GM19025 (cell line): ENCODE results near the gene KLHL11.

ENCODE experiments used
- ATAC-seq: cut with Tn5 transposase; IDR thresholded peaks from one replicate; pipeline ENCODE4 v1.9.1; 2021; ENCODE audit warnings: mild to moderate bottlenecking, low read depth, moderate library complexity; ENCODE audit not compliant: unreplicated experiment

The KLHL11 gene, protein sequence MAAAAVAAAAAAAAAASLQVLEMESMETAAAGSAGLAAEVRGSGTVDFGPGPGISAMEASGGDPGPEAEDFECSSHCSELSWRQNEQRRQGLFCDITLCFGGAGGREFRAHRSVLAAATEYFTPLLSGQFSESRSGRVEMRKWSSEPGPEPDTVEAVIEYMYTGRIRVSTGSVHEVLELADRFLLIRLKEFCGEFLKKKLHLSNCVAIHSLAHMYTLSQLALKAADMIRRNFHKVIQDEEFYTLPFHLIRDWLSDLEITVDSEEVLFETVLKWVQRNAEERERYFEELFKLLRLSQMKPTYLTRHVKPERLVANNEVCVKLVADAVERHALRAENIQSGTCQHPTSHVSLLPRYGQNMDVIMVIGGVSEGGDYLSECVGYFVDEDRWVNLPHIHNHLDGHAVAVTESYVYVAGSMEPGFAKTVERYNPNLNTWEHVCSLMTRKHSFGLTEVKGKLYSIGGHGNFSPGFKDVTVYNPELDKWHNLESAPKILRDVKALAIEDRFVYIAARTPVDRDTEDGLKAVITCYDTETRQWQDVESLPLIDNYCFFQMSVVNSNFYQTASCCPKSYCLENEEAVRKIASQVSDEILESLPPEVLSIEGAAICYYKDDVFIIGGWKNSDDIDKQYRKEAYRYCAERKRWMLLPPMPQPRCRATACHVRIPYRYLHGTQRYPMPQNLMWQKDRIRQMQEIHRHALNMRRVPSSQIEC

DNA sequence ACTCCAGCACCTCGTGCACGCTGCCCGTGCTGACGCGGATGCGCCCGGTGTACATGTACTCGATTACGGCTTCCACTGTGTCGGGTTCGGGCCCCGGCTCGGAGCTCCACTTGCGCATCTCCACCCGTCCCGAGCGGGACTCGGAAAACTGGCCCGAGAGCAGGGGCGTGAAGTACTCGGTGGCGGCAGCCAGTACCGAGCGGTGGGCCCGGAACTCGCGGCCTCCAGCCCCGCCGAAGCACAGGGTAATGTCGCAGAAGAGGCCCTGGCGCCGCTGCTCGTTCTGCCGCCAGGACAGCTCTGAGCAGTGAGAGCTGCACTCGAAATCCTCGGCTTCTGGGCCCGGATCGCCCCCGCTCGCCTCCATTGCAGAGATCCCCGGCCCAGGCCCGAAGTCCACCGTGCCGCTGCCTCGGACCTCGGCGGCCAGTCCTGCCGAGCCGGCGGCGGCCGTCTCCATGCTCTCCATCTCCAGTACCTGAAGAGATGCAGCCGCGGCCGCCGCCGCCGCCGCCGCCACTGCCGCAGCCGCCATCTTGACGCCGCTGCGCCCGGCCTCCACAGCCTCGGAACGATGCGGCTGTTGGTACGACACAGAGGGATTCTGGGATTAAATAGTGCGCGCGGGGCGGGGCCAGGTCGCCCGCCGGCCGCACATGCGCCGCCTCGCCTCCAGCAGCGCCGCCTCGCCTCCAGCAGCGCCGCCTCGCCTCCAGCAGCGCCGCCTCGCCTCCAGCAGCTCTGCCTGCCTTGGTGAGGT is at the start of gene KLHL11:
KLHL11 (minus strand) TSS at position 588 of the 760 bp plus-strand sequence; CDS start at position 535, 53 bp downstream.
- peak; percentile 87 for ATAC-seq

DNA sequence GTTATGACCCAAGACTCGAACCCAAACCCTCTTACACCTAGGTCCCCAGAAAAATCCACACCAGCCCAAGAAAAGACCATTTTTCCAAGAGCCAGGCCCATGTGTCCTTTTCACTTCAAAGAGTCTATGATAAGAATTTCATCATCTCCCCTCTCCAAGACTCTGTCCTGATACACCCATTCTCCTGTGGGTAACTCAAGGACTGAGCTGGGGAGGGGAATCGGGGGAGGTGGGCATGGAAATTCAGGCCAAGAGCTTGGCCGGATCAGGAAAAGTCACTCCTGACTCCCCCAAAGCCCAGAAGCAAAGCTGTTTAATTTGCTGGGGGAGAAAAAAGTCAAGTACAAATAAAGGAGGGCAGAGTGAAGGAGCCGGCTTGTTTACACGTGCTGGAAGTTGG is 49.8 kb upstream of the KLHL11 start:
- no peak for ATAC-seq

DNA sequence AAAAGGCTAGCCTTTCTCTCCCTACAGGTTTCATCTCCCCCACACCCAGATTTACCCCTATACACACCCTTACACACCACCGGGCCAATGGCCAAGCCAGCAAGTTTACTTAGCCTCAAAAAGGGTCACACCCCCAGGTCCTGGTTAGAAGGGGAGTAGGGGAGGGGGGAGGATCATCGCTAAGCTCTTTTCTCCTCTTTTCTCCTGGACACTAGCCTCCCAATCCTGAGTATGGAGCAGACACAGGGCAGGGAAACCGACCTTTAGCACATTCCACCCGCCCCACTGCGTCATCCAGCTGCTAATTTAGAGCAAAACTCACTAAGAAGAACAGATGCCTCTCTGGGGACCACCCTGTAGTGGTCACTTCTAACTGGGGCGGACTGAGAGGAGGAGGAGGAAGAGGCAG is 49.1 kb upstream of the KLHL11 start:
- ATAC-seq: no peak

DNA sequence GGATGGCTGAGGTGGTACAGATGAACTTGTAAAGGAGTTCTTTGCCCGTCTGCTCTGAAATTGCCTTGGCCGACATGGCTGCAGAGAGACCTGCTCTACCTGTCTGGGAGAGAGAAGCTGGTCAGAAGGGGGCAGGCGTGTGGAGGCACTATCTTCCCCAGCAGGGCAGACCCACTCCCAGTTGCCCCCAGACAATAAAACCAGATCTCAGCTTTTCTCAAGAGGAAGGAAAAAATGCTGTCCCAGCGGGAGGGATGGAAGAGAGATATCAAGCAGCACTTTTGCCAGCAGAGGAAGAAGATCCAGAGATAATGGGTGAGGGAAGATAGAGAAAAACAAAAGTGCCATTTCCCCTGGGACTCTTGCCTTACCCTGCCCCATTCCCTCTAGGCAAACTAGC is 48.6 kb upstream of the KLHL11 start:
- ATAC-seq: no peak

DNA sequence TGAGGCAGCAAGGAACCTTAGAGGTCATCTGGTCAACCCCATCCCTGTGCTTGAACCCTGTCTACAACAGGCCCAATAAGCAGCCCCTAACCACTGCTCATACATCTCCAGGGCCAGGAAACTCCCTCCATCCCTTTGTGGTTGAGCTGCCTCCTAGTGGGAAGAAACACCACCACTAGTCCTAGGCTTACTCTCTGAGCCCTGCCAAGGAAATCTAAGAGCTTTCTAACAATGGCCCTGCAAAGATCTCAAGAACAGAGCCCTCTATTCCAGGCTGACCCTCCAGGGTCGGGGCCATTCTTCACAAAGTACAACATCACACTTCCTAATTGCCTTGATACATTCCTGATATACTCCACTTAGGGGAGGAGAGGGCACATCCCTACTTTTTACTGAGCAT is 47.7 kb upstream of the KLHL11 start:
- no peak for ATAC-seq

DNA sequence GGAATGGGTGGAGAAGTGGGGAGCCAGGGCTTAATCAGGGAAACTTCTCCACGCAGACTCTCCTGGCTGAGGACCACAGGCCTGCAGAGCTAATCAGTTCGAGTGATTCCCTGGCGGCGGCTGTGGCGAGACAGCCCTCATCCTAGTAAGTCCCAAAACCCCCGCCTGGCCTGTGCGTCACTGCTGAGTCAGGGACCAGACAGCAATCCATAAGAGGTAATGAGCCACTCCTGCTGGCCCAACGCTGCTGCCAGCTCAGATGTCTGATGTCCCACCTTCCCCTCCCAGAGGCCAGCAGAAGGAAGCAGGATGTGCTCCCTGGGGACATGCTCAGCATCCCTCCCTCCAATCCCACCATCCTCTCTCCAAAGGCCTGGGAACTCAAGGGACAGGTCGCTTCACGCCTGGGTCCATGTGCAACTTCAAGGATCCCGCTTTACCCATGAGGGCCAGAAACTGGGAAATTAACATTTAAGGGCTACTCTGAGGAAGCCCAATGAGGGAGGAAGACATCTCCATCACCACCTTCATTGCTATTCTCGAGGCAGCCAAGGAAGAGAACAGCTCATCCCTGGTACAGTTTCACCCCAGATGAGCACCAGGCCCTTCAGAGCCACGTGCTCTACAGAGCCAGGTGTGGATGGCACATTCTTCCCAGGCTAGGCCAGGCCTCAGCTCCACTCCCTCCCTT is 45.6 kb upstream of the KLHL11 start:
- no peak for ATAC-seq

DNA sequence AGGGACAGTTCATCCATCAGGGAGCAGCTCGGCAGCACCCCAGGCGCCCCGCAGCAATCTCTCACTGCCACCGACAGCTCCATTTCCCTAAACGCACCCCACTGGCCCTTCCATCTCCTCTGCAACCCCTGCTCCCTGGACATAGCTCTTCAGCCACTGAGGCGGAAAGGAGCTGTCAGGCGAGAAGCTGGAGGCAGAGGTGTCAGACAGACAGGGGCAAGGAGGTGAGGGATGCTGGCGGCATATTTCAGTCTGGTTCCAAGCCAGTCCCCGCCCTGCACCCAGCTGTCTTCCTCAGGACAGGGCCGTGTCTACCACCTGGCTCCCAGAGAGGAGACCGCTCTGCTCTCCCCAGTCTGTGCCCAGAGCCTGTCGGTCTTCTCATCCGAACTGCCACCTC is 43.9 kb upstream of the KLHL11 start:
- ATAC-seq: no peak

DNA sequence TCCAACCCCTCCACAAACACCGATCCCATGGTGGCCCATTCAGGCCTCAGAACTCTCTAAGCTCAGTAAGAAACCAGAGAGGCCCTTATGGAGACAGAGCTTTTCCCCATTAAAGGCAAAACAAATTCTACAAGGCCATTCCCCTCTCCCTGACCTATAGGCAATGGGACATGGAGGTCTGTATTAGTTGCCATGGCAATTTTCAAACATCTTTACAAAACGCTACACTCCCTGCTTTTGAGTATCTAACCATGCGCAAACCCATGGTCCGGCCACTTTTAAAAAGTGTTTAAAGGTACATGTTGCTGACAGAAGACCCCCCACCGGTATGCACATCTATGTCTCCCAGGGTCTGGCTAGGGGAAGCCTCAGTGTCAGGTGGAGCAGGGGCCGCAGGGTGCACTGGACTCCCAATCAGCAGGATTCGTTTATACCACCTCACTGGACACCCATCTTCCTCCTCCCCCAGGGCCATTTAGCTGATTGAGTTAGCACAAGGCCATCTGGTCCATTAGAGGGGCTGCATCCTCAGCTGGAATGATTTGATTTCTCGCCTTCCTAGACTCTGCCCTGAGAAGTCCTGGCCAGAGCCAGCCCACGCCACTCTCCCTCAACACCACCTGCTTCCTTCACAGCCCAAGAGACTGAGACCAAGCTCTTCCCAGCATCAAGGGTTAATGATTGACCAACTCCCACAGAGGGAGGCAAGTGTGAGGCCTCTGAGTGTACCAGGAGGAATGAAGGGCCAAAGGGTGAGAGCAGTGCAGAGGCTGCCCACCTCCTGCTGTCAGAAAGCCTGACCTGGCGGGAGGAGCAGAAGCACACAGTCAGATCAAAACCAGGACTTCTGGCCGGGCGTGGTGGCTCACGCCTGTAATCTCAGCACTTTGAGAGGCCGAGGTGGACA is 42.7 kb upstream of the KLHL11 start:
- ATAC-seq: no peak

DNA sequence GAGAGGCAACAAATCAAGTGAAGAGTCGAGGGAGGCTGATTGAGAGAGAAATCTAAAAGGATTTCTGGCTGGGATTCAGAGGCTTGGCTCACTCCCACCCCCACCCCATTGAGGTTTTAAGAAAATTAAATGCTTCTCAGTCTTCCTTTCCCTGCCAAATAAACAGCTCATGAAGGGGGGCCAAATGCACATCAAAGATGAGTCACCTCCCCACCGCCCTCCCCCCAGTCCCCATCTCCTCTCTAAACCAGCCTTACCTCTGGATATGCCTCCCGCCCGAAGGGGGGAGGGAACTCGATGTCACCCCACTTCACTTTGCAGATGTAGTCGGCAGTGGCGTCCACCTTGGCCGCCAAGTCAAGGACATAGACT is 41.9 kb upstream of the KLHL11 start:
- ATAC-seq: no peak

DNA sequence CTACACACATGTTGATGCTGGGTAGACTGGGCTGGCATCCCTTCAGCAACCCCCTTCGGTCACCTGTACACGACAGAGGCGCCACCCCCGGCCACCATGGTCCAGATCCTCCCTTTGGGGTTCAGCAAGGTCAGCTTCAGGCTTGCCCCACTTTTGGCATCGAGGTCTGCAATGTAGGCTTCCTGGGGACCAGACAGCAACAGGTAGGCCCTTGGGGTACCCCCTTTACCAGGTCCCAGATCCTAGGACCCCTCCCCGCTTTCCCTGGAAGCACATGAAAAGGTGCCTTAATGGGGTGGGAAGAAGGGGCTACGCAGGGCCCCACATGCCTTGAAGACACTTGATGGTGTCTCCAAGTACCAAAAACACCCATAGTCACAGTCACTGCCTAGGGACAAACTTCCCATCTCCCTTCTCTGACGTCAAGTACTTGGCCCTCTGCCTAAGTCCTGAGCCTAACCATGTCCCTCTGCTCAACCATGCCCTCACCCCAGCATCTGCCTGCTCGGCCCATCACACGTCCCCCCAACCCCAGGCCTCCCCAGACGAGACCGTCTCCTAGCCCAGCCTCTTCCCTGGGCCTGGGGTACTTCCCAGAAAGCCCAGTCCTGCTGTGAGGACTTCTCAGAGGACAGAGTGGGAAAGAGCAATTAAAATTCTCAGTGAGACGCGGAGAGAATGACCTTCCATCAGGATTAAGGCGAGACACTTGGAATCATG is 41.4 kb upstream of the KLHL11 start:
- ATAC-seq: no peak

DNA sequence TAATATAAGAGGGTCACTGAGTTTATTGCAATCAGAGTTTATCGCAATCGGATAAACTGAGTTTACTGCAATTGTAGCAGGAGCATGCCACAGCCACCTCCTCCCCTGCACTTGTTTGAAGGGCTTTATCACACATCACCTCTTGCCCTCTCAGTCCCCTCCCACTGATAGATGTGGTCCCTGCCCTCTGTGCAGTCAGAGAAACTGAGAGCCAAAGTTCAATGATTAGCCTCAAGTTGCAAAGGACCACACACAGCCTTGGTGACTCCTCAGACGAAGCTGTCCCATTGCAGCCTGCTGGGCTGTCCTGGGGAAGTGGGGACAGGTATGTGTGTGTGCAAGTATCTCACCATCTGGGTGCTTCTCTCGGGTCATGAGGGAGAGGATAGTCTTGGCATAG is 39.9 kb upstream of the KLHL11 start:
- ATAC-seq: no peak

DNA sequence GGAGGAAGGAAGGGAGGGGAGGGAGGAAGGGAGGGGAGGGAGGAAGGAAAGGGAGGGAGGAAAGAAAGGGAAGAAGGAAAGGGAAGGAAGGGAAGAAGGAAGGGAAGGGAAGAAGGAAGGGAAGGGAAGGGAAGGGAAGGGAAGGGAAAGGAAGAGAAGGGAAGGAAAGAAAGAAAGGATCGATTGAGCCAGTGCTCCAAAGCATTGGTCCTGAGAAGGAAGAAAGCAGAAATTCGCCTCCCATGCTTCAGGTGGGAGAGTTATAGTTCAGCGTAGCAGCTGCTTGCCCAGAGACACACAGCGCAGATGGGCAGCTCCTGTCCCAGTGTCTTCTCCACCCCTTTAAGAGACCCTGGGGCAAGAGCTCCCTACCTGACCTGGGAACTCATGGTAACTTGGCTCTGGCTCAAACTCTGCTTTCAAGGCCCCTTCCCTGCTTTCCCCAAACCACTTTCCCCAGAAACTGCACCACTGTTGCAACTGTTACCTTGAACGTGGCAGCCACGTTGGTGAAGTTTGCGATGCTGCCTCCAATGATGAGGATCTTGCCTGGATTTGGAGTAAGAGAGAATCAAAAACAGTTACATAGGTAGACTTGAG is 39.1 kb upstream of the KLHL11 start:
- ATAC-seq: no peak

DNA sequence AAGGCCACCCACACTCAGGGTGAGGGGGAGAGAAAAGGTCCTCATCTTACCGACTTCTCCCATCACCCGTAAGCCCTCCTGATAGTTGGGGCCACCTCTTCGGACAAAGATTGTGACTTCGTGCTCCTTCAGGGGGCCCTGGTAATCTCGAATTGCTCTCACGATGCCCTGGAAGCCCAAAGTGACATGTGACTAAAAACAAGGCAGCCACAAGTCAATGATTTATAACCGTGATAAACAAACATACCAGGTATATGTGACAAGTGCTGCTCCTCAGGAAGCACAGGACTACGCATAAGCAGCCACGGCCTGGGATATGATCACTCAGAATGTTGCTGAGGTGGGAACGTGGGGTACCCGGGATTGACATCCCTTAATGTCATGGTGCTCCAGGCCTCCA is 36.4 kb upstream of the KLHL11 start:
- no peak for ATAC-seq

DNA sequence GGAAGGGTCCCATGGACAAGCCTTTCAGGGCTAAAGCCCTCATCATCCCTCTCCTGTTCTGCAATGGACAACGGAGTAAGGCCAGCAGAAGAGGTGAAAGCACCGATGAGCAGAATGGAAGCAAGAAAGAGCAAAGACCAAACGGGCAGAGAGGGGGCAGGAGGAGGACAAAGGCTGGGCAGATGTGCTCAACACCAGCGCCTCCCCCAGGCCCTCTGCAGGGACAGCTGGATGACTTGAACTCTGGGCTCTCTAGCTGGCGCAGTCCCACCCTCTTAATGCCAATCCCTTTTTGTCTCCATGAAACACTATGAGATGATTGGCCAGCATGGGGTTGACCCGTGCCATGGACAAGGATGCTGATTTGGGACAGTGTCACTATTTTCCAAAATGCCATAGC is 31.5 kb upstream of the KLHL11 start:
- ATAC-seq: no peak

DNA sequence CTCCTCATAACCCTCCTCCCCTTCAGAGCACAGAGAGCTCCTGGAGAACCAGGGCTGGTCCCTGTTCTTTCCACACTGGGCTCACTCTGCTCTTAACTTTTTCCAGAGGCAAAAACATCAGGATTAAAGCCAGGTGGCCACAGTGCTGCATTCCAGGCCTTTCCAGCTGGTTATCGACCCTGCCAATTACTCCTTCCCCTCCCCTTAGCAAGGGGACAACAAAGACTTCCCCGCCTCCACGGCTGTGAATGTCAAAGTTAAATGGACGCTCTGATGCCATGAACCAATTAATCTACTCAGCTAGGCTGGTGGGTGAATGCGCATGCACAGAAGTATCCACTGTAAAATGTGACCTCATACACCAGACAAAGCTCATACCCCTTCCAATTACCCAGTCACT is 30.4 kb upstream of the KLHL11 start:
- ATAC-seq: no peak

DNA sequence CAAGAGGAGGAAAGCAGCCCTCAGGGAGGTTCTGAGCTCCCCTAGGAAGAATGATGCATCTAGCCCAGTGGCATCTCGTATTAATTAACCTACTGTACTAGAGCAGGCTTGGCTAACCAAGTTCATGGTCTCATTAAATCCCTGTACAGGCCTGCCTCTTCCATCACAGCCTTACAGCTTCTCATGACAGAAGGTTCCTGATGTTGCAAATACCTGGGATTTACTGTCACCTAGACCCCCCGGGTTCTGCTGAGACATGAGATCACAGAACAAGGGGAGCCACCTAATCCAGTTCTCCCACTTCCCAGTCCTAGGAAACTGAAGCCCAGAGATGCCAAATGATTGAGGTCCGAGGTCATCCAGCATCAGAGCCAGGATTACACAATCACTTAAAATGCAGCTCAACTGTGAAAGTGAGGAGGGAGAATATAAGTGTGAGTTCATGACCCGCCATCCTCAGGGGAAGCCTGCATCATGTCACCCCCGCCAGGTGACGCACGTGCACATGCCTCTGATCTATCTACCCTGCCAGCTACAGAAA is 29.6 kb upstream of the KLHL11 start:
- no peak for ATAC-seq

DNA sequence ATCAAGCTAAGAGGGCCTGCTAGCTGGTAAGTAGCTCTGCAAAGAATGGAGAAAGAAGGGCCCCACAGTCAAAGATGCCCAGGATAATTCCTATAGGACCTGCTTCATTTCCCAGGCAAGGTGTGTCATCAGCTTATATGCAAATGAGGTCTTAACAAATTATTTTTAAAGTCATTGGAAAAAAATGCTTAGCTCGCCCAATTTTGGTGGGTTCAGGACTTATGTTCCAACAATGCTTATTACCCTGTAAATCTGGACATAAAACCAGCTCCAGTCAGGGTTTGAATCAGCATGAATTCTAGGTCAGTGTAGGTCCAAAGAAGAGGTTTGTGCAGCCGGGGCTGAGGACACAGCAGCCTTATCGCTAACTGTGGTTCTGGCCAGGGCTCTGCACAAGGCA is 28.2 kb upstream of the KLHL11 start:
- no peak for ATAC-seq

DNA sequence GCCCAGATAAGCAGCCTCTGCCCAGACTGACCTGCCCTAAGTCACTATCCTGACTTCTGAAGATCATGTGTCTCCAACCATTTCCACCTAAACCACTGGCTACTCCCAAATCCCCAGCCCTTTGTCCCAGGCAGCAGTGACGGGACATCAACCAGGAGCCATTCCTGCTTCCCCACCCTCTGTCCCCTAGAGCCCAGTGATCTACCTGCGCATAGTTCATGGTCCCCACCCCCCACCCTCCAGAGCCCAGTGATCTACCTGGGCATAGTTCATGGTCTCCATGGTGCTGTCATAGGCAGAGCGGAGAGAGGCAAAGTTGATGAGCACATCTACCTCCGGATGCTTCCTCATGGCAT is 26.8 kb upstream of the KLHL11 start:
- no peak for ATAC-seq
